PFSK-1 (cell line): Measurements from ENCODE around the gene BICRA.

Experiments
- REST ChIP-seq, 2 experiments: IDR thresholded peaks; 2 replicates each; pipeline versions ENCODE4 v1.6.1 to v1.8.0; 2011 to 2012; ENCODE audit warnings: low read depth in 2 of 2, low read length in 2 of 2, control low read depth in 1 of 2, inconsistent platforms in 1 of 2, mild to moderate bottlenecking in 1 of 2, moderate library complexity in 1 of 2; ENCODE audit not compliant: insufficient read depth in 1 of 2
- SIN3A ChIP-seq: IDR thresholded peaks from 2 replicates; pipeline ENCODE4 v1.6.1; 2012; ENCODE audit warnings: mild to moderate bottlenecking, low read length, moderate library complexity, borderline replicate concordance; ENCODE audit not compliant: insufficient read depth
- TAF1 ChIP-seq: IDR thresholded peaks from 2 replicates; pipeline ENCODE4 v1.6.1; 2012; ENCODE audit warnings: low read length, control low read depth, borderline replicate concordance; ENCODE audit not compliant: insufficient read depth

- TF ChIP-seq REST (IDR thresholded peaks at IDR 0.05; ENCODE audit: insufficient read depth in 1 of 2, low read depth in 2 of 2, low read length in 2 of 2) (no peak), TAF1 (no peak), SIN3A (no peak)
Measured at GRCh38 chr19:47730521-47730889, 121.6 kb downstream of the BICRA start.
